Stimulated activated CD4-positive, alpha-beta T cell treated with anti-CD3 and anti-CD28 coated beads, Interleukin-2, amount 100 ng/mL, for 24 hours (primary cell): ENCODE results near the gene PRDM15.

Source experiments
- DNase-seq, 2 donors: peaks; one replicate each; pipeline ENCODE4 v3.0.0-alpha.2; 2020

The PRDM15 gene

DNA sequence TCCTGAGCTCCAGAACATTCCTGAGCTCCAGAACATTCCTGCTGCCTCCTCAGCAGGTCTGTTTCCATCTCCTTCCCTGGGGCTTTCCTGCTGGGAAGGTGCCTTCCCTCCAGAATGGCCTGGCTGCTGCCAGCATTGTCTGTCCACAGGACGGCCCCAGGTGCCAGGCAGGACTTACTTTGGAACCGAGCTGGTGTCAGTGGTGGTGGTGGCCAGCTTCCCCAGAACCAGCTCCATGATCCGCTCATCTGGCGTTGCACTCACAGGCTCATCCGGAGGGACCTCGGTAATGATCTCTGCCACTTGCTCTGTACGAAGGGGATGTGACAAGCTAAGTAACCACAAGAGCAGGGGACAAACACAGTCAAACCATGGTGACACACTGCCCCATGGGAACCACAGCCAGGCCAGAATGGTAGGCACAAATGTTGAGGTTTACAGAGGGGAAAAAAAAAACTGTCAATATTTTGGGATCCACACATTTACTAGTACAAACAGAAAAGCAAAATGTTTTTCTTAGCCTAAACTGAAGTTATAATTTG lies 41.3 kb downstream of the PRDM15 start:
- no peak for DNase-seq

DNA sequence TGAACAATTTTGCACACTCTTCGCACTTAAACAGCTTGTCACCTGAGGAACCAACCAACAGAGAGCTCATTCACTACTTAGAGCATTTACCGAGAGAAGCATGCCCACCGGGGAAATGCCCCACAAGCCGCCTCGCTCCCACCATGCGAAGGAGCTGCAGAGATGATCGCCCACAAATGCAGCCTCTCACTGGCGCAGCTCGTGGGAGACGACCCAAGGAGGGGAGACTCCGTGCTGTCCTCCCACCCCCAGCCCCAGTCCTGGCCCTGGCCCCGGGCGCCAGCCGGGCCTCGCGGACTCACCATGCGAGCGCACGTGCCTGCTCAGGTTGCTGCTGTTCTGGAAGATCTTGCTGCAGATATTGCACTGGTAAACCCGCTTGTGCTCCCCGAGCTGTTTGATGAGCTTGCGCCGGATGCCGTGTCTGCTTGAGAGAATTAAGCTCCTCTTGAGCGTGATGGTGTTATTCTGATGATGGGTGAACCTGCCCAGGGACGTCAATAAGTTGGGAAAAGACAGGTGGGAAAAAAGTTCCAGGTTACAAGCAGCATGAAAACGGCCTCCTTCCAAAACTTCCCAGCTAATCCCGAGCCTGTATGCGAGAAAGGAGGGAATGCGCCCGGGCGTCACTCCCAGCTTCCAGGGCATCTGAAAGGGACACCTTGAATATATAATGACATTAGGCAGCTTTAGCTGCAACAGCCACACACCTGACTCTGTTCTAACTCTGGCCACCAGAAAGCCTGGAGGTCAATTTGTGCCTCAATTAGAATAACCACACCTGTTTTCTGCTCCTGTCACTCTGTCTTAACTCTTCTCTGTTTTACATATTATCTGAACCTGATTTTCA lies 42.8 kb downstream of the PRDM15 start:
- no peak for DNase-seq

DNA sequence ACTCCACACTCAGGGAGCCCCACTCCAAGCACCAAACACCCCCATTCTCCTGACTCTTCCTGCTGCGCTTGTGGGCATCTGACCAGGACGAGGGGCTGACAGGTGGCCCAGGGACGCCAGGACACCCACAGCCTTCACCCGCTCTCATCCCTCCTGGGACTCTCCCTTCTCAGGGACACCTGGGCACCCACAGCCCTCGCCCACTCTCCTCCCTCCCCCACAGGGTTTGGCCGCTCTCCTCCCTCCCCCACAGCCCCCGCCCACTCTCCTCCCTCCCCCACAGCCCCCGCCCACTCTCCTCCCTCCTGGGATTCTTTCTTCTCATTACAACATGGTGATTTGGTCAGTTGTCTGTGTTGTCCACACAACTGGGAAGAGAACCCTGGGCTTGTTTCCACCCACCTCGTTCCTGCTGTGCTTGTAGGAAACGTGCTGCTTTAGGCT lies 43.4 kb downstream of the PRDM15 start:
- no peak for DNase-seq

DNA sequence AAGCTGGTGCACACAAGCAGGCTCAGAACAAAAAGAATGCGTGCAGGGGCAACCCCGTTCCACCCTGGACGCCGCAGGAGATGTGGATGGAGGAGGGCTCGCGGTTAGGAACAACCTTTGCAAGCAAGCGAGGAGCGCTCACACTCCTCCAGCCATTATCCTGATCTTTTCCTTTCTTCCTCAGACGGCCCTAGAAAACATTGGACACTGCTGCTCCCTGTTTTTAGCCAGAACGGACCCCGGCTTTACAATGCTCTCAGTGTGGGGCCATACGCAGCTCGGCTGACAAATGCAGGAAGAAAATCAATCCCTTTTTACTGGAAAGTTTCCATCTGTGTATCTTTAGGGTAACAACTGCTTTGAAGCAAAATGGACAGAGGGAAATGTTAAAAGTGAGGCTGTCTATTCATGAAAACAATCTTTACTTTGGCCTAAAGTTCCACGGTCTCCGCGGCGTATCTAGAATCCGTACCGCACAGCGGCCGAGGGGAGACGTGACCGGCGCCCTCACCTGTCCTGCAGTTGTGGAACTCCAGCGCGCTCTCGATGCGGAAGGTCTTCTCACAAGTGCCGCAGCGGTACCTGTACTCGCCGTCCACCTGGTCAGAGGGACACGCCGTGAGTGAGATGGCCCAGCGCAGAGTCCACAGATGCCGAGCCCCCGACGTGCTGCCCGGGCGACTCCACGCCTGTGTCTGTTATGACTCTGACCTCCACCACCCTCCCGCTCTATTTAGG lies 44.0 kb downstream of the PRDM15 start:
- DNase-seq, result no peak

DNA sequence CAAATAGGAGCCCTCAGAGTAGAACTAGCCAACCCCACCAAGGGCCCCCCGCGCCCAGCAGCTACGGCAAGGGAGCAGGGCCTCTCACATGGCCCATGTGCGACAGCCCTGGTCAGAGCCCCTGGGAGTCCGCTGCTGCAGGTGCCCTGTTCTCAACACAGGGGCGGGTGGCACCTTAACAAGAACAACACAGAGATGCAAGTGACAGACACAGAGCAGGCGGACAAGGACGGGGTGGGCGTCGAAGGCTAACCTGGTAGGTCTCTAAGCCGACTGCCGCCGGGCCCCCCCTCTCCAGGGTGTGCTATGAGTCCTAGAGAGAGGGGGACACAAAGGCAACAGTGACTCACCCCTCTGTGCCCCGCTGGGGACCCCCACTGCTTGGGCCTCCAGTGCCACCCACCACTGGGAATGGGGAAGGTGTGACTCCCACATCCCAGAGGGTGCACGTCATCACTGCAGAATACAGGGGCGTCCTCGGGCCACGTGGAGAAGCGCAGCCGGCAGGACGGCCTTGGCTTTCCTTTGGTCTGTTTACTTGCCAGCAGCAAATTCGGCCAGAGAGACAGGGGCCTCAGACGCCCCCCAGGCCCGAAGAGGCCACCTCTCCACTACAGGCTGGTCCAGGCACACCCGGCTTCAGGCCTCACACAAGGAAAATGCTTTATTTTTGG lies 44.8 kb downstream of the PRDM15 start:
- no peak for DNase-seq

DNA sequence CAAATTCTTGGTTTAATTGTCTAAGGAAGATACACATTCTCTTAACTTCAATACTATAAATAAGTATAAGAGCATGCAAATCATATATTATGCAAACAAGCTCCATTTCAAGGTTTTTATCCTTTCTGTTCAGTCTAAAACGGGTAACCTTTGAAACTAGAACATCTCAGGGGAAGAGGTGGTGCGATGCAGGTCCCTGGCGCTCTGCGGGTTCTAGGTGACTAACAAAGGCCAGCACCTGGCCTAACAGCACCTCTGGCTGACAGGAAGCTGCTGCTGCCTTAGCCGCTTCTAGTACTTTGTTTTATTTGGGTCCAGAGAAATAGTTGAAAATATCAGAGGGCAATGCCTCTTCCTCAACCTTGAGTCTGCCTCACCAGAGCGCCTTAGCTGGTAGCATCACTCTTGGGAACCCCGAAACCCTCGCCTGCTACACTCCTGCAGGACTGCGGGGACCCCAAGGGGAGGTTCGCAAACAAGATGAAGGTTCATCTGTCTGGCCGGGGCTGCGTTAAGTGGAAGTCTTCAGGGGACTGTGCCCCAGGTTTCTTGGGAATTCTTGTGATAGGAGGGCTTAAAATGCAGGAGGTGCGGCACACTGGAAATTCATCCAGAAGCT lies 45.5 kb downstream of the PRDM15 start:
- DNase-seq, result no peak

DNA sequence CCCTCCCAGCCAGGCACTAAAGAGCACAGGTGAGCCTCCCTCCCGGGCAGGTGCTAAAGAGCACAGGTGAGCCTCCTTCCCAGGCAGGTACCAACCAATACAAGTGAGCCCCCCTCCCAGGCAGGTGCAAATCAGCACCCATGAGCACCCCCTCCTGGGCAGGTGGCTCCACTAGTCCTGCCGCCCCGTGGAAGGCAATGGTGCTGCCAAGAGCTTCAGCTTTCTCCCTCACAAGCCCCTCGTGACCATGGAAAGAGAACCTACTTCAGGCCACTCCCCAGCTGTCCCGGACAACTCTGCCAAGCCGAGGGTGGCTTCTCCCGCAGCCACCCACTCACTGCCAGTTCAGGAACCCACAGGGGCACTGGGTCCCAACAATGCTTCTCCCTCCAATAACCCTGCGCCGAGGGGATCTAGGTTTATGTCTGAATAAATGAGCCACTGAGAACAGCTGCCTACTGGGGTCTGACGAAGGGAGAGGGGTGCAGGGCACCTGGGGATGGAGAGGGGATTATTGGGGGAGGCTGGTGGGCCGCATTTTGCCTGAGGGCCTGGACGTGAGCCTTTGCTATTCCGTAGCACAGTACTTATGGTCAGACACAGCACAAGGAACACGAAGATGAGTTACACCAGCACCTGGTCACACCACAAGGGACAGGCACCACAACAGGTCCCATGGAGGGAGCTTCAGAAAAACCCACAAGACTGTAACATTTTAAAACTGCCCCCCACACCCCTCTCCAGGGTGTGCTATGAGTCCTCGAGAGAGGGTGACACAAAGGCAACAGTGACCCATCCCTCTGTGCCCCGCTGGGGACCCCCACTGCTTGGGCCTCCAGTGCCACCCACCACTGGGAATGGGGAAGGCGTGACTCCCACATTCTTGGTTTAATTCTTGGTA lies 46.3 kb downstream of the PRDM15 start:
- no peak for DNase-seq

DNA sequence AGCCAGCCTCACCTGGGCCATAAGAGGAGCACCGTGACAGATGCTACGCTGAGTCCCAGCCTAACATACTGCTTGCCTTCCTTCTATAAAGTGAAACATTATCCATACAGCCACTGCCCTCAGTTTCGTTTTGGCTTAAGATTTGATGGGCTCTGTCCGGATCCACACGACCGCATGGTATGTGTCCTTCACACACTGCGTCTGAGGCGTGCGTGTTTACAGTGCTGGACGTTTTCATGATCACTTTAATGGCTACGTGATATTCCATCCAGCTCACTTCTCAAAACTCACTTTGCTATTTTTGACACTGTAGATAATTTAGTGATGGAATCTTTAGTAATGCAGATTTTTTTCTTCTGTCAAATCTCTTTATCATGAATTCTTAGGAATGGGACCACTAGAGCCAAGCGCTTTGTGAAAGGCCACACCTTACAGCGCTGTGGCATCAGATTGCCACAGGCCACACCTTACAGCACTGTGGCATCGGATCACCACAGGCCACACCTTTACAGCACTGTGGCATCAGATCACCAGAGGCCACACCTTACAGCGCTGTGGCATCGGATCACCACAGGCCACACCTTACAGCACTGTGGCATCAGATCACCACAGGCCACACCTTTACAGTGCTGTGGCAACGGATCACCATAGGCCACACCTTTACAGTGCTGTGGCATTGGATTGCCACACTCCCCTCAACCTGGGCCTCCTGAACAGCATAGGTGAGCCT lies 47.1 kb downstream of the PRDM15 start:
- DNase-seq, result no peak

DNA sequence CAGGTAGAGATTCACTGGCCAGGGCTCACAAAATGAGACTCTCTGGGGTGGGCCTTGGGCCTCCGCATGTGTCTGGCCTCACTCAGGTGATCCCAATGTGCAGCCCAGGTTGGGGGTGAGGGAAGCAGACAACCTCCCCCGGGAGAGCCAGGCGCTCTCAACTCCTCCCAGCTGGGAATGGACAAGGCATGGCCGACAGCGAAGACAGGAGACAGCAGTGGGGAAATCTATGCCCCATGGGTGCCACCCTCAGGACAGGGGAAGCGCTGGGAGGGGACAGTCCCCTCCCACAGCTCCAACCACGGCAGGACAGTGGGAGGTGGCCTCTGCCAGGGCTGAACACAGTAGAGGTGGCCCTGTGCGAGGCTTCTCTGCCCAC lies 47.7 kb downstream of the PRDM15 start:
- no peak for DNase-seq

DNA sequence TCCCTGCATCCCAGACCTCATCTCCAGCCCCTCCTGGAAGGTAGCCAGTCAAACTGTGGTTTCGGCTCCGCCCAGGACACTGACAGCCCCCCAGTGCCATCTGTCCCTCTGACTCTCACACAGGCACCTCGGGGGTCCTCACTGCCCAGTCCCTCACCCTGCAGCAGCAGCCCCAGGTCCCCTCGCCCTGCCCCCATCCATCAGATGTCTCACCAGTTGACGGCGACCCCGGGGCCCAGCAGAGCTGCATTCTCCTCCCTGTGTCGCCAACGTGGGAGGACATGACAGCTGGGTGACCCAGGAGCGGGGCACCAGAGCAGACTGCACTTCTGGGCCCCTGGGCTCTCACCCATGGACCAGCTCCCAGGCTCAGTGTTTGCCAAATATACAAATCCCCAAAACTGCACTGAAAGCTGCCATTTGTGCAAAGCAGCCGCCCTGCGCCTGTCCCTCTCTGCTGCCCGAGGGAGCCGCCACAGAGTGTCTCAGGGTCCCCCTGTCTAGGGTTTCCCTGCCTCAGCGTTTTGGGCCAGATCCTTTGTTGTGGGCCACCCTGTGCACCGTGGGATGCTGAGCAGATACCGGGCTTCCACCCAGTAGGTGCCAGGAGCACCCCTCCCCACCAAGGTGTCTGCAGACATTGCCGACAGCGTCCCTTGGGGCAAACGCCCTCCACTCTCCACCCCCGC lies 48.2 kb downstream of the PRDM15 start:
- no peak for DNase-seq

DNA sequence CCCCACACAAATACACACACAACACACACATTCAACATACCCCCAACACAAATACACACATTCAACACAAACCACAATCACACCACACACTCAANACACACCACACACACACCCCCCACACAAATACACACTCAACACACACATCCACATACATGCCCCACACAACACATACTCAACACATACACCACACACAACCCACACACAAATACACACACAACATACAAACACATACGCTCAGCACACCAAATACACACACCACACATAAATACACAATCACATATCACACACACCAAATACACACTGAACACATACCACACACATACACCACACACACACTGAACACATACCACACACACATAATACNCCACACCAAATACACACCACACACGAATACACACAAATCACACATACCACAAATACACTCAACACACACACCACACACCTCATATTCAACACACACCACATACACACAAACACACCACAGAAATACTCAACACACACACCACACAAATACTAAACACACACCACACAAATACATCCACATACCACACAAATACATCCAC lies 48.9 kb downstream of the PRDM15 start:
- no peak for DNase-seq

DNA sequence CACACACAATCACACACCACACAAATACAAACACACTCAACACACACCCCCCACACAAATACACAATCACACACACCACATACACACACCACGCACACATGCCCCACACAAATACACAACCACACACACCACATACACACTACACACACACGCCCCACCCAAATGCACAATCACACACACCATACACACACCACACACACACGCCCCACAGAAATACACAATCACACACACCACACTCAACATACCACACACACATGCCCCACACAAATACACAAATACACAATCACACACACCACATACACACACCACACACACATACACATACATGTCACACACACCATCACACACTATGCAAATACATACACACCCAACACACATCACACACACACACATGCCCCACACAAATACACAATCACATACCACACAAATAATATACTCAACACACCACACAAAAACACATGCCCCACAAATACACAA lies 50.2 kb downstream of the PRDM15 start:
- DNase-seq, result no peak

DNA sequence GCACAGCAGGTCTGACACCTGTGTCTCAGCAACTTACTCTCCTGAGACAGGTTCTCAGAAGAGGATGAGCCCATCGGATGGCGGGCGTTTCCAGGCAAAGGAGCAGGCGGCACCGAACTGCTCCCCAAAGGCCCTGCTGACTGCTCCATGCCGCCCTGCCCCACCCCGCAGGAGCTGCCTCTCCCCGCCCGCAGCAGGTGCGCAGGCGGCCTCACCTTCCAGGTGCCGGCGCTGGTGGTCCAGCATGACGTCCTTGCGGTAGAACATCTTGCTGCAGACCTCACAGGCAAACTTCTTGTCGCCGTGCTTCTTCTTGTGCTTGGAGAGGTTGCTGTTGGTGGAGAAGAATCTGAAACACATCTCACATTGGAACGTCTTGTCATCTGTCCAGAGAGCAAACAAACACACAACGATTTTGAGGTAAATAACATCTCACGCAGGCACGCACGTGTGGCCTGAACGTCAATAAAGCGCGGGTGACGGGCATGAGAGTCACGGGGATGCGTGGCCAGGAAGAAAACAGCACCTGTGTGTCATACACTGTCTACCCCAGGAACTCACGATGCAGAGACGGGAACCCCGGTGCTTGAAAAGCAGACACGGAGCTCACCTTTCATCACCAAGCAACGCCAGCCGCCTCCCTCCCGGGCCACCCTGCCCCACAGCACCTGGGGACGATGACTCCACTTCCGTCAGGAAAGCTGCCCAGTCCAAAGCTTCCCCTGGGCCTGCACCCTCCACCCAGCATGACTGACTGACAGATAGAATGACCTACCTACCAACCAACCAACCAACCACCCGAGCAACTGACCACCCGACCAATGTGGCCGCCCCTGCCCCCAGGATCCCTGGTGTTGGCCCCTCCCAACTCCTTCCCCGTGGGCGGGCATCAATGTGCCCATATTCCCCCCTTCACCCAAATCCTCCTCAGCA lies 50.9 kb downstream of the PRDM15 start:
- DNase-seq, result no peak

DNA sequence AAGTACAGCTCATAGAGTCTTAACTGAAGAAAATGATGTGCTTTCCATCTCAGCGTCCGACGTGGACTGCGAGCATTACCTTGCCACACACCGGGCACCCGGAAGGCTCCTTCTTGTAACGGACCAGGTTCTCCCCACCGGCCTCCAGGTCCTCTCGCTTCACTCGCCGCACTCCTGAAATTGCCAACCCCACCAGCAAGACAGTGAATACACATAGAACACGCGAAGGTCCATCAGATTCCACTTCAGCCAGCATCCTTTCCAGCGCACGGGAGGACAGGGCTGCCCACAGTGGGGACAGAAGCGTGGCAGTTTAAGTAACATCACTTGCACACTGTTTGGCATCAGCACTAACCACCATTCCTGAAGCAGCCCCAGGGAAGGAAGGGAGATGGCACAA lies 53.3 kb downstream of the PRDM15 start:
- DNase-seq, result no peak

DNA sequence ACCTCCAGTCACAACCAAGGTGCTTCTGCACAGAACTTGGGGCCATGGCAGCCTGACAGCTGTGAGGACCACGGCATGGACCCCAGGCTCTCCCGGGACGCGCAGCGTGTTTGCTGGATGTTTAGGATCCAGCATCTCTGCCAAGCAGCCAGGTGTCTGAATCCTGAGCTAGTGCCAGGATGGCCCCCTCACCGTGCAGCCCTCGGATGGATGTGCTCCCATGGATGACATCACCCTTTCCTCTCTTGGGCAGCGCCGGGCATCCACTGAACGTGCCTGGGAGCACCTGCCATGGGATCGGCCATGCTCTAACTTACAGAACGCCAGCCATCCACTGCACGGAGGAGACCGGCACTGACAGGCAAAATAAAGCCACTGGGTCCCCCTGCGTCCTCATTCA lies 53.9 kb downstream of the PRDM15 start:
- DNase-seq, result no peak

DNA sequence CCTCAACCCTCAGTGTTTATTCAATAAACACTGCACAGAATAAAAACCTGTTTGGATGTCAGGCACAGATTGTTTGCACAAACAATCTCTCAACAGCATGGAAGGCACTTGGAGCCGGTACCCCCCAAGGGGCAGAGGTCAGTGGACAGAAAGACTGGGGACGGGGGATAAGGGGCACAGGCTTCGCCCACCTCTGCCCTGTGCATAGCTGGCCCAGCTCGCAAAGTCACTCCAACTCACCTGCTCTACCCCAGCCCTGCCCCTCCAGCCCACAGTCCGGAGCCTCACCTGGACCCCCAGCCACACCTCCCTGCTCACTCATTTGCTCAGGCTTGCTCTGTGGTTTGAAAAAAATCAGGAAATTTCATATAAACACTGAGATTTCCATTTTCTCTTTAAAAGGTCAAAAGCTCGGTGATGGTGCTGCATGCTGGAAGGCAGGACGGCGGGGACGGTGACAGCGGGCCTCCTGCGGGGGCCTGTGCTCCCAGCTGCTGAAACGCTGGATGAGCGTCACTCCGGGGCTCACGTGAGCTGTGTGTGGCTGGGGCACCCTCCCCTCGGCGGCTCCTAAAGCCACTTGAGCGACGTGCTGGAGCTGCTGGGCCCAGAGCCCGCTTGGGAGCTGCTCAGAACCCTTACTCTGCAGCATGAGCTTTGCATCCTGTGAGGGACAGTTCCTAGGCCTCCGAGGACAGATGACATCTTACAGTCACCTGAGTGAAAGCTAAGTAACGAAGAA lies 54.5 kb downstream of the PRDM15 start:
- DNase-seq, result no peak

DNA sequence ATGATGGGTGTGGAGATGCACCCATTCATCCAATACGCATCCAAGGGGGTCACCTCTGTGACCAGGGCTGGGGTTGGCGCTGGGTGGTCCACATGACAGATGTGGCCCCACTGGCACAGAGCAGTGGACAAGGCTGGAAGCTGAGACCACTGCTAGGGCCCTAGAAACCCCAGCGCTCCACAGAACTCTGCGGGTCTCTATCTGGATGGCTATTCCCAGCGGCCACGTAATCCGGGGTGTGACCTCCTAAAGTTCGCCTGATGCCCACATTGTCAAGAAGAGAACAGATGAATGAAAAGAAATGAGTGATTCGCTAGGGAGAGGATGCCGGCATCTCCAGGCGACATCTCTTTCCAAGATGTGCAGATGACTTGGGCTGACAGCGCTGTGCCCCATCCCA lies 55.2 kb downstream of the PRDM15 start:
- no peak for DNase-seq

DNA sequence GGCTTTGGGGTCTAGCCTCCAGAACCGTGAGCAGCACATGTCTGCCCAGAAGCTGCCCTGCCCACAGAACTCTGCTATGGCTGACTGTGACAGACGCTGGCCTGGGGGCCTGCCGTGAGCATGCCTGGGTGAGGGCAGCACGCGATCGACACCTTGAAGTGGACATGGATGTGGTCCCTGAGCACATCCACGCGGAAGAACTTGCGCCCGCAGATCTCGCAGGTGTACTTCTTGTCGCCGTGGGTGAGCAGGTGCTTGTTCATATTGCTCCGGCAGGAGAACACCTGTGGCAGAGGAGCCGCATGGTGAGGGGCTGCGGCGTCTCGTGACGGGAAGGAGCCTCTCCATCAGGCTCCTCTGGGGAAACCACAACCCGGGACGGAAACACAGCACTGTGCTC lies 56.0 kb downstream of the PRDM15 start:
- no peak for DNase-seq
